GM19395 (cell line): ENCODE data around the gene MTHFD1L.
A peak's percentile ranks its signal among the peaks of the same experiment; 100 is the strongest.
"Not testable (repeated sequence)": the region's sequence is repeated elsewhere in the genome, so short reads cannot be mapped to it uniquely, and the experiment has no call there.

Source experiments
- ATAC-seq: cut with Tn5 transposase; IDR thresholded peaks from one replicate; pipeline ENCODE4 v1.9.1; 2021; ENCODE audit warnings: mild to moderate bottlenecking, moderate library complexity; ENCODE audit not compliant: unreplicated experiment

Gene MTHFD1L

GRCh38 chr6:151111670-151112069, 246.2 kb downstream of the MTHFD1L start:
- no peak for ATAC-seq

GRCh38 chr6:151112130-151112529, 246.6 kb downstream of the MTHFD1L start:
- ATAC-seq: no peak

- not testable (repeated sequence) for ATAC-seq
These were observed 247.4 kb downstream of the MTHFD1L start for GRCh38 chr6:151112884-151113283.

GRCh38 chr6:151113641-151114040, 248.1 kb downstream of the MTHFD1L start:
- no peak for ATAC-seq

GRCh38 chr6:151118461-151119123, 253.1 kb downstream of the MTHFD1L start:
- no peak for ATAC-seq

- ATAC-seq: no peak
These were observed 254.5 kb downstream of the MTHFD1L start for GRCh38 chr6:151119823-151120524.

- no peak for ATAC-seq
These were observed 256.4 kb downstream of the MTHFD1L start for GRCh38 chr6:151121900-151122299.

- not testable (repeated sequence) for ATAC-seq
These were observed 258.1 kb downstream of the MTHFD1L start for GRCh38 chr6:151123641-151124040.

GRCh38 chr6:151125242-151125641, 259.7 kb downstream of the MTHFD1L start:
- not testable (repeated sequence) for ATAC-seq

GRCh38 chr6:151125651-151126416, 260.3 kb downstream of the MTHFD1L start:
- ATAC-seq: not testable (repeated sequence)

GRCh38 chr6:151126417-151126724, 260.9 kb downstream of the MTHFD1L start:
- not testable (repeated sequence) for ATAC-seq

- not testable (repeated sequence) for ATAC-seq
These were observed 261.8 kb downstream of the MTHFD1L start for GRCh38 chr6:151127133-151127798.

- ATAC-seq: no peak
These were observed 263.4 kb downstream of the MTHFD1L start for GRCh38 chr6:151128763-151129370.

GRCh38 chr6:151130329-151130728, 264.8 kb downstream of the MTHFD1L start:
- ATAC-seq: peak; percentile 72

- no peak for ATAC-seq
These were observed 266.0 kb downstream of the MTHFD1L start for GRCh38 chr6:151131324-151132007.

- ATAC-seq: no peak
These were observed 270.7 kb downstream of the MTHFD1L start for GRCh38 chr6:151136141-151136755.

GRCh38 chr6:151137542-151137941, 272.0 kb downstream of the MTHFD1L start:
- no peak for ATAC-seq

- ATAC-seq: no peak
These were observed 274.0 kb downstream of the MTHFD1L start for GRCh38 chr6:151139524-151139923.

- no peak for ATAC-seq
These were observed 275.3 kb downstream of the MTHFD1L start for GRCh38 chr6:151140767-151141166.

GRCh38 chr6:151141685-151142084, 276.2 kb downstream of the MTHFD1L start:
- ATAC-seq: no peak
